PC-3 (cell line): ENCODE results near the gene TBX1. TPM values are rescaled to one million over a fixed set of nuclear protein-coding genes. Genes with fewer than 3 reads are reported as not detected.
"Not testable (repeated sequence)": the region's sequence is repeated elsewhere in the genome, so short reads cannot be mapped to it uniquely, and the experiment has no call there.

Experiments
- ATAC-seq: fragments of 200-7000 bp; cut with Tn5 transposase; 2 replicates; pipeline ENCODE4 v1.9.1; 2020; ENCODE audit warnings: mild to moderate bottlenecking, moderate library complexity
- BruUV-seq: library from RNA; stranded (reverse); fragments of 400-500 nt; replicated peaks from 2 replicates; lab custom pipeline; 2021; lab: Mats Ljungman, UMichigan
- CTCF ChIA-PET: fragments of 300-600 bp; sonication (Branson Sonifier 250); formaldehyde crosslinking; loops from one replicate; lab custom pipeline; 2022; ENCODE audit warnings: antibody characterized with exemption; lab: Charles Lee
- POLR2A ChIA-PET: fragments of 300-600 bp; sonication (Branson Sonifier 250); formaldehyde crosslinking; loops from one replicate; lab custom pipeline; 2022; ENCODE audit warnings: antibody characterized with exemption; ENCODE audit not compliant: unreplicated experiment; lab: Charles Lee
- DNase-seq: peaks from one replicate; pipeline ENCODE4 v3.0.0-alpha.2; 2015
- H2AFZ ChIP-seq: fragments of 300-600 bp; sonication (generic); 2 replicates; pipeline ENCODE4 v1.6.0; 2016; ENCODE audit warnings: antibody characterized with exemption, low read length
- H3F3A ChIP-seq: fragments of 300-600 bp; sonication (generic); one replicate; pipeline ENCODE4 v1.6.0; 2017; ENCODE audit warnings: antibody characterized with exemption, low read length, control low read depth, mild to moderate bottlenecking; ENCODE audit not compliant: unreplicated experiment
- H3K27ac ChIP-seq: fragments of 300-600 bp; sonication (generic); 2 replicates; pipeline ENCODE4 v1.5.1; 2016; ENCODE audit warnings: mild to moderate bottlenecking, low read length
- H3K27me3 ChIP-seq: fragments of 300-600 bp; sonication (generic); 2 replicates; pipeline ENCODE4 v1.6.1; 2016; ENCODE audit warnings: low read length, mixed read lengths
- H3K36me3 ChIP-seq: fragments of 300-600 bp; sonication (generic); 2 replicates; pipeline ENCODE4 v1.6.1; 2016; ENCODE audit warnings: low read depth, mixed run types, low read length, mixed read lengths
- H3K4me1 ChIP-seq: fragments of 300-600 bp; sonication (generic); 2 replicates; pipeline ENCODE4 v1.5.1; 2016; ENCODE audit warnings: low read length; ENCODE audit not compliant: insufficient read depth
- H3K4me2 ChIP-seq: fragments of 300-600 bp; sonication (generic); 2 replicates; pipeline ENCODE4 v1.6.0; 2016; ENCODE audit warnings: low read length
- H3K4me3 ChIP-seq: fragments of 300-600 bp; sonication (generic); 2 replicates; pipeline ENCODE4 v1.5.1; 2016; ENCODE audit warnings: mild to moderate bottlenecking, low read length, mixed read lengths
- H3K79me2 ChIP-seq: fragments of 300-600 bp; sonication (generic); 2 replicates; pipeline ENCODE4 v1.6.1; 2017; ENCODE audit warnings: low read length, mixed read lengths
- H3K9ac ChIP-seq: fragments of 300-600 bp; sonication (generic); 2 replicates; pipeline ENCODE4 v1.6.0; 2016; ENCODE audit warnings: mild to moderate bottlenecking, low read length
- H3K9me2 ChIP-seq: fragments of 300-600 bp; sonication (generic); replicated peaks from 2 replicates; pipeline ENCODE4 v1.6.1; 2016; ENCODE audit warnings: mixed run types, low read length, mixed read lengths
- H3K9me3 ChIP-seq: fragments of 300-600 bp; sonication (generic); 2 replicates; pipeline ENCODE4 v1.6.1; 2016; ENCODE audit warnings: low read length, mixed read lengths
- H4K20me1 ChIP-seq: fragments of 300-600 bp; sonication (generic); 2 replicates; pipeline ENCODE4 v1.6.1; 2016; ENCODE audit warnings: low read length, mixed read lengths
- CTCF ChIP-seq: fragments of 300-600 bp; sonication (generic); conservative IDR thresholded peaks from 2 replicates; pipeline ENCODE4 v1.5.1; 2017; ENCODE audit warnings: antibody characterized with exemption, low read depth, mild to moderate bottlenecking, low read length
- EZH2 ChIP-seq: fragments of 300-600 bp; sonication (generic); IDR thresholded peaks from one replicate; pipeline ENCODE4 v1.6.1; 2017; ENCODE audit warnings: antibody characterized with exemption, mild to moderate bottlenecking, low read length; ENCODE audit not compliant: unreplicated experiment
- EZH2phosphoT487 ChIP-seq: fragments of 300-600 bp; sonication (generic); IDR thresholded peaks from 2 replicates; pipeline ENCODE4 v1.6.1; 2018; ENCODE audit warnings: mild to moderate bottlenecking, antibody characterized with exemption, low read length, borderline replicate concordance
- intact Hi-C: fragments of 100-400 bp; cut with micrococcal nuclease; formaldehyde crosslinking; loops from 2 replicates; pipeline ENCODE4 v1.9.0; 2023
- total RNA-seq: library from RNA; depleted of rRNA; stranded (reverse); fragments of >200 nt; gene quantifications from 2 replicates; pipeline ENCODE4 v1.2.3, GENCODE V29; 2014

TBX1 gene
- total RNA-seq, 1 experiment from 2014 or later, result 18.6 TPM

GRCh38 chr22:19791894-19792293, 31.3 kb downstream of the TBX1 start:
- TF ChIP-seq EZH2, result no peak
- no peak for TF ChIP-seq EZH2phosphoT487
- TF ChIP-seq CTCF, result no peak
- no peaks in the 10 kb centered on the region for H3K9me2 ChIP-seq
- CTCF ChIA-PET, result no interaction called here
- intact Hi-C loops, result no loop called here
- H3K27me3 ChIP-seq, result no peaks in the 10 kb centered on the region
- ATAC-seq (no peak), DNase-seq (no peak)
- no peak overlapping the region for H3K4me3 ChIP-seq
- H3K4me2 ChIP-seq, result no peak overlapping the region
- H3K36me3 ChIP-seq, result no peaks in the 10 kb centered on the region
- no peaks in the 10 kb centered on the region for H3K79me2 ChIP-seq
- POLR2A ChIA-PET, result no interaction called here
- H3K9me3 ChIP-seq, result no peaks in the 10 kb centered on the region
- H3K9ac ChIP-seq, result no peak overlapping the region
- no peaks in the 10 kb centered on the region for H3F3A ChIP-seq
- H3K27ac ChIP-seq, result no peak overlapping the region
- no peaks in the 10 kb centered on the region for H4K20me1 ChIP-seq
- H2AFZ ChIP-seq, result no peak overlapping the region
- H3K4me1 ChIP-seq, result no peaks in the 10 kb centered on the region
- no TSS peak for BruUV-seq

DNA sequence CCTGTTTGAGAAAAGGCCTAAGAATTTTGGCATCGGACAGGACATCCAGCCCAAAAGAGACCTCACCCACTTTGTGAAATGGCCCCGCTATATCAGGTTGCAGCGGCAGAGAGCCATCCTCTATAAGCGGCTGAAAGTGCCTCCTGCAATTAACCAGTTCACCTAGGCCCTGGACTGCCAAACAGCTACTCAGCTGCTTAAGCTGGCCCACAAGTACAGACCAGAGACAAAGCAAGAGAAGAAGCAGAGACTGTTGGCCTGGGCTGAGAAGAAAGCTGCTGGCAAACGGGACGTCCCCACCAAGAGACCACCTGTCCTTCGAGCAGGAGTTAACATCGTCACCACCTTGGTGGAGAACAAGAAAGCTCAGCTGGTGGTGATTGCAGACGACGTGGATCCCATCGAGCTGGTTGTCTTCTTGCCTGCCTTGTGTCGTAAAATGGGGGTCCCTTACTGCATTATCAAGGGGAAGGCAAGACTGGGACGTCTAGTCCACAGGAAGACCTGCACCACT, 31.9 kb downstream of the TBX1 start:
- H4K20me1 ChIP-seq, H2AFZ ChIP-seq, H3K4me3 ChIP-seq, H3K79me2 ChIP-seq, DNase-seq, H3K27me3 ChIP-seq, H3K4me1 ChIP-seq, intact Hi-C loops, H3K9ac ChIP-seq, H3K27ac ChIP-seq, ATAC-seq, H3K9me2 ChIP-seq, H3K9me3 ChIP-seq, H3K36me3 ChIP-seq, POLR2A ChIA-PET, BruUV-seq, H3K4me2 ChIP-seq, H3F3A ChIP-seq: not testable (repeated sequence)
- CTCF ChIA-PET, result interaction anchor here (0.7 kb wide), 1 partner anchor 62 kb away, joined by 4 read pairs; no protein-coding TSS in a partner anchor

DNA sequence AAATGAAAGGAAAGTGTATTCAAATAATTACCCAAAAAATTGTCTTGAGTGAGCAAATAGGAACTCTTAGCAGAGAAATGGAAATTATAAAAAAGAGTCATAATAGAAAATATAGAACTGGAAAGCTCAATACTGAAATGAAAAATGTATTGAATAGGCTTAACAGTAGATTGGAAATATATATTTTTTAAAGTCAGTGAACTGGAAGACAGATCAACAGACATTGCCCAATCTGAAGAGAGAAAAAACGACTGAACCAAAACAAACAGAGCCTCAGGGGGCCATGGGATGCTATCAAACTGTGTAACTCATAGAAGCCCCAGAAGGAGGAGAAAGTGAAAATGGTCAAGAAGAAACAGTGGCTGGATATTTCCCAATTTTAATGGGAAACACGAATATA, 32.6 kb downstream of the TBX1 start:
- Histone ChIP-seq H3F3A (no peaks in the 10 kb centered on the region), H3K27ac (no peak overlapping the region), H2AFZ (no peak overlapping the region), H3K9ac (no peak overlapping the region), H3K79me2 (no peaks in the 10 kb centered on the region), H3K36me3 (no peaks in the 10 kb centered on the region), H3K4me1 (no peaks in the 10 kb centered on the region), H4K20me1 (no peaks in the 10 kb centered on the region), H3K27me3 (no peaks in the 10 kb centered on the region), H3K9me2 (no peaks in the 10 kb centered on the region), H3K4me3 (no peak overlapping the region), H3K9me3 (no peaks in the 10 kb centered on the region), H3K4me2 (no peak overlapping the region)
- no peak for ATAC-seq
- no peak for DNase-seq
- TF ChIP-seq CTCF (no peak), EZH2phosphoT487 (no peak), EZH2 (no peak)
- intact Hi-C loops, result no loop called here
- no TSS peak for BruUV-seq
- ChIA-PET POLR2A (no interaction called here), CTCF (interaction anchor here (0.5 to 0.7 kb wide), 2 partner anchors 62 to 169 kb away, joined by 4 to 5 read pairs; no protein-coding TSS in a partner anchor)
